ENCODE measurements around the gene PRSS8.

Gene PRSS8

GRCh38 chr16:31085411-31085810 is 50.1 kb downstream of the PRSS8 start:
- no peak for FAIRE-seq
- no peak for DNase-seq (ENCODE audit: extremely low spot score, insufficient read length, low read depth)

GRCh38 chr16:31084584-31085302 is 50.8 kb downstream of the PRSS8 start:
- no peak for FAIRE-seq

GRCh38 chr16:31083981-31084380 is 51.5 kb downstream of the PRSS8 start:
- DNase-seq (ENCODE audit: extremely low spot score, insufficient read length, low read depth) (no peak), FAIRE-seq (no peak)

More at GRCh38 chr16:31084584-31085302, 50.8 kb downstream of the PRSS8 start:
- no peak for DNase-seq (ENCODE audit: extremely low spot score, insufficient read length, low read depth)

- FAIRE-seq (no peak), DNase-seq (ENCODE audit: extremely low spot score, insufficient read length, low read depth) (no peak)
Observed at GRCh38 chr16:31083556-31083955, 52.0 kb downstream of the PRSS8 start.

- FAIRE-seq = no peak
- no peak for DNase-seq (ENCODE audit: extremely low spot score, insufficient read length, low read depth)
Observed at GRCh38 chr16:31083081-31083480, 52.4 kb downstream of the PRSS8 start.

- FAIRE-seq = no peak
- DNase-seq (ENCODE audit: extremely low spot score, insufficient read length, low read depth) = no peak
Observed at GRCh38 chr16:31082368-31083045, 53.0 kb downstream of the PRSS8 start.
